ENCODE results near the gene DUSP6. TPM values are rescaled to one million over a fixed set of nuclear protein-coding genes. Genes with fewer than 3 reads are reported as not detected.
"Not testable (repeated sequence)": the region's sequence is repeated elsewhere in the genome, so short reads cannot be mapped to it uniquely, and the experiment has no call there.

The DUSP6 gene
- total and polyA plus RNA-seq, 8 donors: 115 to 333 (median 202) TPM

DNA sequence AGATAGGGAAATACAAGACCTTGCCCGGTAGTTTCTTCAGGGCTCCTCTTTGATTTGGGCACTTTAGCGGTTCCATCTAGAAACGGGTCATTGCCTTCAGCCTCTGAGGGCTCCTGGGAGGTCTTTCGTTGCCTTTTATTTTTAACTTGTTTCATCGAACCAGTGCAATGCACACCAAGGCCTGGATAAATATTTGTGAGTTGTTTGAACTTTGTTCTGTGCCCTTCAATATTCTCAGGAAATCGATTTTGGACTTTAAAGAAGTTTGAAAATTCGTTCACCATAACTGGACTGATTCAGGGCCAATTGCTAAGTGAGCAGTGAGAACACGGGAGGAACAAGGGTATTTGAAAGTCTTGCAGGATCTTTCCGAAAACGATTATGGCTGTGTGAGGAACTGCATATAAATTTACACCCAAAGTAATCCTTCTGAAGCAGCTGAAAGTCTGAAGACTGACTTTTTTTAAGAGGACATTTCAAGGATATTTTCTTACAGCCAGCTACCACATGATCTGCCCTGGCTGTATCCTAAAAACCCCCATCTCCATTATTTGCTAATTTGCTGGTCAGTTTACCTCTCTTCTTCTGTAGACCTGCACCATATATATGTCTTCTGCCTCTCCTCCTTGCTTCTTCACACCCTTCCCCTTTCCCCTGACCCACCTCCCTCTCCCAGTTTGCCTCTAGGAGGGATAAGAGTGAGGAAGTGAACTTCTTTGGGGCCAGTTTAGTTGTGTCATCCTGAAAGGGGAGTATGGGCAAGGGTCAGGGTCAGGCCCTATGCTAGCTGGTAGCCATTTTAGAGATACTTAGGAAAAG lies 8.0 kb downstream of the DUSP6 start:
- no peaks in the 10 kb centered on the region for H3K27me3 ChIP-seq
- no peaks in the 10 kb centered on the region for H3K9me3 ChIP-seq
- no peak for ATAC-seq
- peaks cover 0 to 21% of the 10 kb centered on the region in 2 donors for H3K36me3 ChIP-seq
- TF ChIP-seq, protein P1, sequence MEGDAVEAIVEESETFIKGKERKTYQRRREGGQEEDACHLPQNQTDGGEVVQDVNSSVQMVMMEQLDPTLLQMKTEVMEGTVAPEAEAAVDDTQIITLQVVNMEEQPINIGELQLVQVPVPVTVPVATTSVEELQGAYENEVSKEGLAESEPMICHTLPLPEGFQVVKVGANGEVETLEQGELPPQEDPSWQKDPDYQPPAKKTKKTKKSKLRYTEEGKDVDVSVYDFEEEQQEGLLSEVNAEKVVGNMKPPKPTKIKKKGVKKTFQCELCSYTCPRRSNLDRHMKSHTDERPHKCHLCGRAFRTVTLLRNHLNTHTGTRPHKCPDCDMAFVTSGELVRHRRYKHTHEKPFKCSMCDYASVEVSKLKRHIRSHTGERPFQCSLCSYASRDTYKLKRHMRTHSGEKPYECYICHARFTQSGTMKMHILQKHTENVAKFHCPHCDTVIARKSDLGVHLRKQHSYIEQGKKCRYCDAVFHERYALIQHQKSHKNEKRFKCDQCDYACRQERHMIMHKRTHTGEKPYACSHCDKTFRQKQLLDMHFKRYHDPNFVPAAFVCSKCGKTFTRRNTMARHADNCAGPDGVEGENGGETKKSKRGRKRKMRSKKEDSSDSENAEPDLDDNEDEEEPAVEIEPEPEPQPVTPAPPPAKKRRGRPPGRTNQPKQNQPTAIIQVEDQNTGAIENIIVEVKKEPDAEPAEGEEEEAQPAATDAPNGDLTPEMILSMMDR (IDR thresholded peaks at IDR 0.05): no peak
- no peak overlapping the region for H3K27ac ChIP-seq
- peaks cover 33 to 55% of the 10 kb centered on the region in 2 donors for H3K4me1 ChIP-seq
- no peak overlapping the region for H3K4me3 ChIP-seq
- no peak for DNase-seq
- intact Hi-C loops (cut with DNase I): no loop called here

DNA sequence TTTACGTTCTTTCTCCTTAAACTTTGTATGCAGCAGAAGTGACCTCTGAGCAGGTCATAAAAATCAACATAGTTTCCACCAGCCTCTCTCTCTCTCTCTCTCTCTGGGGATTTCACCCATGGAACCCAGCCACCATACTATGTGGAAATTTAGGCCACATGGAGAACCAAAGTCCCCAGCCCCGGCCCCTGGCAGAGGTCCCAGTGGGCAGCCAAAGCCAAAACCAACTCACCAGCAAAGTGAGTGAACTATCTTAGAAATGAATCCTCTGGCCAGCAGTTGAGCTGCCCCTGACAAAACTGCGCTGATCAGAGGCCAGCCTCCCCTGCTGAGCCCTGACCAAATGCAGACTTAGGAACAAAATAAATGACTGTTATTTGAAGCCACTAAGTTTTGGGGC lies 9.2 kb downstream of the DUSP6 start:
- Histone ChIP-seq H3K4me1 (peaks cover 24 to 49% of the 10 kb centered on the region in 2 donors), H3K27me3 (no peaks in the 10 kb centered on the region), H3K27ac (no peak overlapping the region), H3K36me3 (peaks cover 0 to 10% of the 10 kb centered on the region in 2 donors), H3K4me3 (no peak overlapping the region), H3K9me3 (no peaks in the 10 kb centered on the region)
- TF ChIP-seq, protein P1 (IDR thresholded peaks at IDR 0.05): no peak
- DNase-seq (peak in 1 of 4 donors; percentile 68), ATAC-seq (no peak)
- intact Hi-C loops (cut with DNase I): no loop called here

DNA sequence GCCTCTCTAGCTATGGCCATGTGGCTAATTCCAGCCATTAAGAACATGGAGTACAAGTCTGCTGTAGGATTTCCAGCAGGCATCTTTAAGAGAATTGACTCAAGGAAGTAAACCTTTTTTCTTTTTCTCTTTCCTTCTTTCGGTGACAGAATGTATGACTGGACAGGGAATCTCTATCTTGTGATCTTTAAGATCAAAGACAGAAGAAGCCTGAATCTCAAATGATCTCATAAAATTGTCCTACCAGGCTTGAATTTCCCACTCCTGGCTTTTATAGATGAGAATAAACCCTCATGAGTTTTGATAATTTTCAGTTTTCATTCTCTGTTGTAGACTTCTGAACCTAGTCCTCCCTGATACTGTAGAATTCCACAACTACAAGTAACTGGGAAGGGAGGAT lies 11.4 kb downstream of the DUSP6 start:
- Histone ChIP-seq H3K27me3 (no peaks in the 10 kb centered on the region), H3K4me1 (peaks cover 7 to 28% of the 10 kb centered on the region in 2 donors), H3K27ac (no peak overlapping the region), H3K36me3 (no peaks in the 10 kb centered on the region), H3K9me3 (no peaks in the 10 kb centered on the region), H3K4me3 (no peak overlapping the region)
- intact Hi-C loops (cut with DNase I): no loop called here
- no peak for ATAC-seq
- DNase-seq: no peak
- TF ChIP-seq, protein P1 (IDR thresholded peaks at IDR 0.05): no peak

DNA sequence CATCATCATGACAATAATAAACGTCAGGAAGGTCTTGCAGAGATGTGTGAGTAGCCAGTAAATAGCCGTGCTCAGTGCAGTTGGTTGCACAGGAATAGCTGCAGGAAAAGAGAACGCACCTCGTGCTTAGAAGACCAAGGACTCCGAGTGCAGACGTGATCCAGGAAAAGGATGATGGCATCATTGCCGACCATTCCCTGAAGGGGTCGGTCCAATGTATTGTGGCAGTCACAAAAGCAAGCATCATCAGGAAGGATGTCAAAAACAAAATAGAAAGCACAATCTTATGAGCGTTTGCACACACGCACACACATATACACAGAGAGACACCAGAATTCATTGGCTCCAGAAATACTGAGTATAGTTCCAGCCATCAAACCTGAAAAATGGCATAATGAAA lies 12.8 kb downstream of the DUSP6 start:
- no peaks in the 10 kb centered on the region for H3K27me3 ChIP-seq
- H3K36me3 ChIP-seq: no peaks in the 10 kb centered on the region
- no peak overlapping the region for H3K27ac ChIP-seq
- TF ChIP-seq, protein P1 (IDR thresholded peaks at IDR 0.05): no peak
- no peaks in the 10 kb centered on the region for H3K9me3 ChIP-seq
- H3K4me1 ChIP-seq: peaks cover 7 to 26% of the 10 kb centered on the region in 2 donors
- H3K4me3 ChIP-seq: no peak overlapping the region
- DNase-seq: peak in 1 of 4 donors; percentile 37
- ATAC-seq: no peak
- intact Hi-C loops (cut with DNase I): no loop called here

DNA sequence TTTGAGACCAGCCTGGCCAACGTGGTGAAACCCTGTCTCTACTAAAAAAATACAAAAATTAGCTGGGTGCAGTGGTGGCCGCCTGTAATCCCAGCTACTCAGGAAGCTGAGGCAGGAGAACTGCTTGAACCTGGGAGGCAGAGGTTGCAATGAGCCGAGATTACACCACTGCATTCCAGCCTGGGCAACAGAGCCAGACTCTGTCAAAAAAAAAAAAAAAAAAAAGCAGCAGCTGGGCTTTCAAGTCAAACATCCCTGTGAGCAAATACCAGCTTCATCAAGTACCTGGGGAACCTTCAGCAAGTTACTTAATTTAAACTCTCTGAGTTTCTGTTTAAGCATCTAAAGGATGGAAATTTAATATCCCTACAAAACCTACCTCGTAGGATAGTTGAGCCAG lies 15.2 kb downstream of the DUSP6 start:
- intact Hi-C loops (cut with DNase I); DNase-seq: not testable (repeated sequence)
- ATAC-seq: peak; percentile 41

More for the DNA sequence above, 15.2 kb downstream of the DUSP6 start:
- peaks cover 8 to 35% of the 10 kb centered on the region in 2 donors for H3K4me1 ChIP-seq
- not testable (repeated sequence) for H3K27me3 ChIP-seq, H3K9me3 ChIP-seq, H3K36me3 ChIP-seq, H3K27ac ChIP-seq, H3K4me3 ChIP-seq

Data from left lung (tissue), 10 donors.